Measurements from ENCODE around the gene EGFLAM.

DNA sequence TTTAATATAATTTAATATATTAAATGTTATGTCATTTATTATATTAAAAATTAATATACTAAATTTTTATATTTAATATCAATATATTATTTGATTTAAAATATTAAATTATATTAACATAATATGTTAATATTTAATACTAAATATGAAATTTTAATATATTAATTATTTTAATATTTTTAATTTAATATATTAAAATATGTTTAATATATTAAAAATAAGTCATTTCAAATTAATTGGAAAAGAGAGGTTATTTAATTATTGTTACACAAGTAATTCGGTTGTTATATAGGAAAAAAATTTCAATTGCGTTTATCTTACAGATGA is 183.9 kb downstream of the EGFLAM start:
- TF ChIP-seq, protein P1, sequence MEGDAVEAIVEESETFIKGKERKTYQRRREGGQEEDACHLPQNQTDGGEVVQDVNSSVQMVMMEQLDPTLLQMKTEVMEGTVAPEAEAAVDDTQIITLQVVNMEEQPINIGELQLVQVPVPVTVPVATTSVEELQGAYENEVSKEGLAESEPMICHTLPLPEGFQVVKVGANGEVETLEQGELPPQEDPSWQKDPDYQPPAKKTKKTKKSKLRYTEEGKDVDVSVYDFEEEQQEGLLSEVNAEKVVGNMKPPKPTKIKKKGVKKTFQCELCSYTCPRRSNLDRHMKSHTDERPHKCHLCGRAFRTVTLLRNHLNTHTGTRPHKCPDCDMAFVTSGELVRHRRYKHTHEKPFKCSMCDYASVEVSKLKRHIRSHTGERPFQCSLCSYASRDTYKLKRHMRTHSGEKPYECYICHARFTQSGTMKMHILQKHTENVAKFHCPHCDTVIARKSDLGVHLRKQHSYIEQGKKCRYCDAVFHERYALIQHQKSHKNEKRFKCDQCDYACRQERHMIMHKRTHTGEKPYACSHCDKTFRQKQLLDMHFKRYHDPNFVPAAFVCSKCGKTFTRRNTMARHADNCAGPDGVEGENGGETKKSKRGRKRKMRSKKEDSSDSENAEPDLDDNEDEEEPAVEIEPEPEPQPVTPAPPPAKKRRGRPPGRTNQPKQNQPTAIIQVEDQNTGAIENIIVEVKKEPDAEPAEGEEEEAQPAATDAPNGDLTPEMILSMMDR (conservative IDR thresholded peaks at IDR 0.05; ENCODE audit: low read depth, low read length), result no peak
- TF ChIP-seq EZH2 (IDR thresholded peaks at IDR 0.05; ENCODE audit: borderline replicate concordance, low read depth, low read length, poor library complexity, severe bottlenecking), result no peak
